ENCODE measurements around the gene XRCC2.
"Not testable (repeated sequence)": the region's sequence is repeated elsewhere in the genome, so short reads cannot be mapped to it uniquely, and the experiment has no call there.

XRCC2 gene

GRCh38 chr7:152654971-152655370 lies 21.0 kb downstream of the XRCC2 start:
- no peaks in the 10 kb centered on the region for H3K27me3 ChIP-seq (ENCODE audit: control insufficient read depth in 3 of 3, insufficient read depth in 3 of 3, low read depth in 1 of 3, low read length in 3 of 3)
- peaks cover 2% of the 10 kb centered on the region for H3K79me1 ChIP-seq (ENCODE audit: low read depth, low read length)
- H3K14ac ChIP-seq (ENCODE audit: low read length): no peak overlapping the region
- no peak overlapping the region for H2AK5ac ChIP-seq (ENCODE audit: low read depth, low read length)
- H2BK5ac ChIP-seq (ENCODE audit: low read length): no peak overlapping the region
- H3K4me2 ChIP-seq (ENCODE audit: insufficient read depth, low read length, poor library complexity, severe bottlenecking): no peak overlapping the region
- H3K4ac ChIP-seq (ENCODE audit: low read length): no peak overlapping the region
- H4K8ac ChIP-seq (ENCODE audit: low read depth, low read length): no peak overlapping the region
- DNase-seq (ENCODE audit: low spot score): no peak
- H2AFZ ChIP-seq (ENCODE audit: low read length): no peak overlapping the region
- H2BK12ac ChIP-seq (ENCODE audit: low read length): no peak overlapping the region
- peaks cover 14 to 95% of the 10 kb centered on the region in 2 donors for H3K36me3 ChIP-seq (replicated peaks in 1 of 2; ENCODE audit: control insufficient read depth in 2 of 2, insufficient read depth in 2 of 2, low read length in 2 of 2)
- no peaks in the 10 kb centered on the region for H3K4me1 ChIP-seq (ENCODE audit: control insufficient read depth in 2 of 2, insufficient read depth in 1 of 2, low read depth in 1 of 2, low read length in 2 of 2)
- H2BK15ac ChIP-seq (ENCODE audit: low read length): no peak overlapping the region
- H3K4me3 ChIP-seq (ENCODE audit: low read length in 2 of 2): no peak overlapping the region
- no CpG with 5 or more reads among the region's 4 CpGs for WGBS, 2 donors (ENCODE audit: extremely low coverage in 2 of 2, insufficient read length in 2 of 2, insufficient replicate concordance in 1 of 2)
- H3K23ac ChIP-seq (ENCODE audit: low read depth, low read length, poor library complexity): no peak overlapping the region
- no peak overlapping the region for H2BK120ac ChIP-seq (ENCODE audit: low read depth, low read length)
- H4K91ac ChIP-seq (ENCODE audit: low read depth, low read length, poor library complexity): no peak overlapping the region
- H3K9ac ChIP-seq (ENCODE audit: low read depth, low read length, poor library complexity): no peak overlapping the region
- H3K27ac ChIP-seq (replicated peaks; ENCODE audit: low read length): no peak overlapping the region
- no peak overlapping the region for H3K18ac ChIP-seq (ENCODE audit: low read length)
- H3K9me3 ChIP-seq (replicated peaks in 1 of 2; ENCODE audit: control insufficient read depth in 2 of 2, insufficient read depth in 1 of 2, low read depth in 1 of 2, low read length in 2 of 2): peaks cover 0 to 2% of the 10 kb centered on the region in 2 donors

- DNase-seq (ENCODE audit: low spot score): no peak
- Histone ChIP-seq H3K27ac (replicated peaks; ENCODE audit: low read length) (no peak overlapping the region), H3K4me3 (ENCODE audit: low read length in 2 of 2) (no peak overlapping the region), H4K91ac (ENCODE audit: low read depth, low read length, poor library complexity) (no peak overlapping the region), H2BK12ac (ENCODE audit: low read length) (no peak overlapping the region), H3K18ac (ENCODE audit: low read length) (no peak overlapping the region), H3K14ac (ENCODE audit: low read length) (no peak overlapping the region), H2BK5ac (ENCODE audit: low read length) (no peak overlapping the region), H2BK120ac (ENCODE audit: low read depth, low read length) (no peak overlapping the region), H2BK15ac (ENCODE audit: low read length) (no peak overlapping the region), H3K4me1 (ENCODE audit: control insufficient read depth in 2 of 2, insufficient read depth in 1 of 2, low read depth in 1 of 2, low read length in 2 of 2) (no peaks in the 10 kb centered on the region), H3K4ac (ENCODE audit: low read length) (no peak overlapping the region), H4K8ac (ENCODE audit: low read depth, low read length) (no peak overlapping the region), H2AFZ (ENCODE audit: low read length) (no peak overlapping the region), H3K4me2 (ENCODE audit: insufficient read depth, low read length, poor library complexity, severe bottlenecking) (no peak overlapping the region), H3K23ac (ENCODE audit: low read depth, low read length, poor library complexity) (no peak overlapping the region), H3K36me3 (replicated peaks in 1 of 2; ENCODE audit: control insufficient read depth in 2 of 2, insufficient read depth in 2 of 2, low read length in 2 of 2) (peaks cover 28 to 89% of the 10 kb centered on the region in 2 donors), H3K79me1 (ENCODE audit: low read depth, low read length) (peaks cover 6% of the 10 kb centered on the region), H3K9me3 (replicated peaks in 1 of 2; ENCODE audit: control insufficient read depth in 2 of 2, insufficient read depth in 1 of 2, low read depth in 1 of 2, low read length in 2 of 2) (peaks cover 4 to 18% of the 10 kb centered on the region in 2 donors), H3K27me3 (ENCODE audit: control insufficient read depth in 3 of 3, insufficient read depth in 3 of 3, low read depth in 1 of 3, low read length in 3 of 3) (no peaks in the 10 kb centered on the region), H3K9ac (ENCODE audit: low read depth, low read length, poor library complexity) (no peak overlapping the region), H2AK5ac (ENCODE audit: low read depth, low read length) (no peak overlapping the region)
- no CpG with 5 or more reads among the region's 2 CpGs for WGBS, 2 donors (ENCODE audit: extremely low coverage in 2 of 2, insufficient read length in 2 of 2, insufficient replicate concordance in 1 of 2)
Measured at GRCh38 chr7:152649220-152649619, 26.7 kb downstream of the XRCC2 start.

GRCh38 chr7:152647009-152647408 lies 28.9 kb downstream of the XRCC2 start:
- H2AFZ ChIP-seq (ENCODE audit: low read length): no peak overlapping the region
- H3K27ac ChIP-seq (replicated peaks; ENCODE audit: low read length): no peak overlapping the region
- H3K23ac ChIP-seq (ENCODE audit: low read depth, low read length, poor library complexity): no peak overlapping the region
- H2BK120ac ChIP-seq (ENCODE audit: low read depth, low read length): no peak overlapping the region
- no CpG with 5 or more reads among the region's 3 CpGs for WGBS, 2 donors (ENCODE audit: extremely low coverage in 2 of 2, insufficient read length in 2 of 2, insufficient replicate concordance in 1 of 2)
- H3K36me3 ChIP-seq (replicated peaks in 1 of 2; ENCODE audit: control insufficient read depth in 2 of 2, insufficient read depth in 2 of 2, low read length in 2 of 2): peaks cover 25 to 76% of the 10 kb centered on the region in 2 donors
- no peak overlapping the region for H3K14ac ChIP-seq (ENCODE audit: low read length)
- H3K18ac ChIP-seq (ENCODE audit: low read length): no peak overlapping the region
- H2BK12ac ChIP-seq (ENCODE audit: low read length): no peak overlapping the region
- no peaks in the 10 kb centered on the region for H3K4me1 ChIP-seq (ENCODE audit: control insufficient read depth in 2 of 2, insufficient read depth in 1 of 2, low read depth in 1 of 2, low read length in 2 of 2)
- no peak overlapping the region for H3K4me2 ChIP-seq (ENCODE audit: insufficient read depth, low read length, poor library complexity, severe bottlenecking)
- H3K4ac ChIP-seq (ENCODE audit: low read length): no peak overlapping the region
- no peak overlapping the region for H3K9ac ChIP-seq (ENCODE audit: low read depth, low read length, poor library complexity)
- H3K27me3 ChIP-seq (ENCODE audit: control insufficient read depth in 3 of 3, insufficient read depth in 3 of 3, low read depth in 1 of 3, low read length in 3 of 3): no peaks in the 10 kb centered on the region
- H2AK5ac ChIP-seq (ENCODE audit: low read depth, low read length): no peak overlapping the region
- H4K8ac ChIP-seq (ENCODE audit: low read depth, low read length): no peak overlapping the region
- peaks cover 3% of the 10 kb centered on the region for H3K79me1 ChIP-seq (ENCODE audit: low read depth, low read length)
- H2BK5ac ChIP-seq (ENCODE audit: low read length): no peak overlapping the region
- no peak for DNase-seq (ENCODE audit: low spot score)
- H3K4me3 ChIP-seq (ENCODE audit: low read length in 2 of 2): no peak overlapping the region
- no peak overlapping the region for H4K91ac ChIP-seq (ENCODE audit: low read depth, low read length, poor library complexity)
- H2BK15ac ChIP-seq (ENCODE audit: low read length): no peak overlapping the region
- H3K9me3 ChIP-seq (replicated peaks in 1 of 2; ENCODE audit: control insufficient read depth in 2 of 2, insufficient read depth in 1 of 2, low read depth in 1 of 2, low read length in 2 of 2): peaks cover 5 to 18% of the 10 kb centered on the region in 2 donors

GRCh38 chr7:152646579-152646978 lies 29.4 kb downstream of the XRCC2 start:
- not testable (repeated sequence) for H3K14ac ChIP-seq (ENCODE audit: low read length); H2BK120ac ChIP-seq (ENCODE audit: low read depth, low read length); H2AK5ac ChIP-seq (ENCODE audit: low read depth, low read length); H2BK15ac ChIP-seq (ENCODE audit: low read length); H3K27me3 ChIP-seq (ENCODE audit: control insufficient read depth in 3 of 3, insufficient read depth in 3 of 3, low read depth in 1 of 3, low read length in 3 of 3); H4K91ac ChIP-seq (ENCODE audit: low read depth, low read length, poor library complexity); H2BK12ac ChIP-seq (ENCODE audit: low read length); H3K23ac ChIP-seq (ENCODE audit: low read depth, low read length, poor library complexity); H3K4me1 ChIP-seq (ENCODE audit: control insufficient read depth in 2 of 2, insufficient read depth in 1 of 2, low read depth in 1 of 2, low read length in 2 of 2); H3K18ac ChIP-seq (ENCODE audit: low read length); H3K4me3 ChIP-seq (ENCODE audit: low read length in 2 of 2); H4K8ac ChIP-seq (ENCODE audit: low read depth, low read length); H3K27ac ChIP-seq (replicated peaks; ENCODE audit: low read length); H3K4ac ChIP-seq (ENCODE audit: low read length); H2AFZ ChIP-seq (ENCODE audit: low read length); H3K79me1 ChIP-seq (ENCODE audit: low read depth, low read length); H2BK5ac ChIP-seq (ENCODE audit: low read length); H3K4me2 ChIP-seq (ENCODE audit: insufficient read depth, low read length, poor library complexity, severe bottlenecking); DNase-seq (ENCODE audit: low spot score); H3K9ac ChIP-seq (ENCODE audit: low read depth, low read length, poor library complexity)
- WGBS, 2 donors (ENCODE audit: extremely low coverage in 2 of 2, insufficient read length in 2 of 2, insufficient replicate concordance in 1 of 2): no CpG with 5 or more reads among the region's 11 CpGs
- H3K9me3 ChIP-seq (replicated peaks in 1 of 2; ENCODE audit: control insufficient read depth in 2 of 2, insufficient read depth in 1 of 2, low read depth in 1 of 2, low read length in 2 of 2): peaks cover 5 to 18% of the 10 kb centered on the region in 2 donors
- peaks cover 25 to 72% of the 10 kb centered on the region in 2 donors for H3K36me3 ChIP-seq (replicated peaks in 1 of 2; ENCODE audit: control insufficient read depth in 2 of 2, insufficient read depth in 2 of 2, low read length in 2 of 2)
